Measurements from ENCODE around the gene SMARCA4. TPM values are rescaled to one million over a fixed set of nuclear protein-coding genes. Genes with fewer than 3 reads are reported as not detected.

The SMARCA4 gene
- total RNA-seq, 1 experiment from 2014 or later: 127 TPM

- no peak for TF ChIP-seq CTCF (IDR thresholded peaks at IDR 0.05; ENCODE audit: unreplicated experiment)
- no peak for DNase-seq (ENCODE audit: unreplicated experiment)
- no TSS peak for BruUV-seq (replicated peaks)
- Mint-ChIP-seq H3K4me3 (ENCODE audit: unreplicated experiment) (no peak overlapping the region), H3K9me3 (ENCODE audit: unreplicated experiment) (no peaks in the 10 kb centered on the region), H3K27ac (ENCODE audit: low read depth, unreplicated experiment) (no peak overlapping the region), H3K27me3 (ENCODE audit: insufficient read depth, unreplicated experiment) (no peaks in the 10 kb centered on the region), H3K36me3 (ENCODE audit: insufficient read depth, unreplicated experiment) (peaks cover 6% of the 10 kb centered on the region), H3K4me1 (ENCODE audit: insufficient read depth, unreplicated experiment) (peaks cover 10% of the 10 kb centered on the region)
- ChIA-PET CTCF (interaction anchor here (1.2 kb wide), 1 partner anchor 11 kb away, joined by 4 read pairs; no protein-coding TSS in a partner anchor), POLR2A (interaction anchor here (0.7 kb wide), 1 partner anchor 46 kb away, joined by 4 read pairs; no protein-coding TSS in a partner anchor)
- intact Hi-C loops (cut with micrococcal nuclease): no loop called here
Measured at GRCh38 chr19:10975374-10976130, 14.7 kb downstream of the SMARCA4 start.

GRCh38 chr19:10976131-10976892, 15.5 kb downstream of the SMARCA4 start:
- H3K36me3 Mint-ChIP-seq (ENCODE audit: insufficient read depth, unreplicated experiment): peaks cover 6% of the 10 kb centered on the region
- intact Hi-C loops (cut with micrococcal nuclease): no loop called here
- POLR2A ChIA-PET: interaction anchor here (0.6 kb wide), 3 partner anchors 18 to 338 kb away, joined by 3 to 4 read pairs (median 3); no protein-coding TSS in a partner anchor
- no peaks in the 10 kb centered on the region for H3K27me3 Mint-ChIP-seq (ENCODE audit: insufficient read depth, unreplicated experiment)
- H3K4me3 Mint-ChIP-seq (ENCODE audit: unreplicated experiment): no peak overlapping the region
- BruUV-seq (replicated peaks): no TSS peak
- TF ChIP-seq CTCF (IDR thresholded peaks at IDR 0.05; ENCODE audit: unreplicated experiment): no peak
- H3K27ac Mint-ChIP-seq (ENCODE audit: low read depth, unreplicated experiment): no peak overlapping the region
- H3K4me1 Mint-ChIP-seq (ENCODE audit: insufficient read depth, unreplicated experiment): peaks cover 10% of the 10 kb centered on the region
- H3K9me3 Mint-ChIP-seq (ENCODE audit: unreplicated experiment): no peaks in the 10 kb centered on the region
- no peak for DNase-seq (ENCODE audit: unreplicated experiment)
- CTCF ChIA-PET: interaction anchor here (0.6 to 1.9 kb wide), 5 partner anchors 12 to 112 kb away, joined by 3 to 6 read pairs (median 3); no protein-coding TSS in a partner anchor

GRCh38 chr19:10977742-10978092, 16.9 kb downstream of the SMARCA4 start:
- Mint-ChIP-seq H3K36me3 (ENCODE audit: insufficient read depth, unreplicated experiment) (peaks cover 13% of the 10 kb centered on the region), H3K4me3 (ENCODE audit: unreplicated experiment) (no peak overlapping the region), H3K27me3 (ENCODE audit: insufficient read depth, unreplicated experiment) (no peaks in the 10 kb centered on the region), H3K4me1 (ENCODE audit: insufficient read depth, unreplicated experiment) (peaks cover 10% of the 10 kb centered on the region), H3K27ac (ENCODE audit: low read depth, unreplicated experiment) (no peak overlapping the region), H3K9me3 (ENCODE audit: unreplicated experiment) (no peaks in the 10 kb centered on the region)
- intact Hi-C loops (cut with micrococcal nuclease): no loop called here
- TF ChIP-seq CTCF (IDR thresholded peaks at IDR 0.05; ENCODE audit: unreplicated experiment): no peak
- ChIA-PET POLR2A (interaction anchor here (1.1 kb wide), 1 partner anchor 11 kb away, joined by 3 read pairs; no protein-coding TSS in a partner anchor), CTCF (interaction anchor here (0.8 to 1.9 kb wide), 3 partner anchors 28 to 58 kb away, joined by 3 to 6 read pairs (median 4); no protein-coding TSS in a partner anchor)
- no TSS peak for BruUV-seq (replicated peaks)
- no peak for DNase-seq (ENCODE audit: unreplicated experiment)

GRCh38 chr19:10979951-10980381, 19.1 kb downstream of the SMARCA4 start:
- ChIA-PET CTCF (interaction anchor here (0.7 kb wide), 1 partner anchor 1533 kb away, joined by 6 read pairs; no protein-coding TSS in a partner anchor), POLR2A (no interaction called here)
- no peak for TF ChIP-seq CTCF (IDR thresholded peaks at IDR 0.05; ENCODE audit: unreplicated experiment)
- DNase-seq (ENCODE audit: unreplicated experiment): no peak
- H3K4me3 Mint-ChIP-seq (ENCODE audit: unreplicated experiment): no peak overlapping the region
- peaks cover 23% of the 10 kb centered on the region for H3K36me3 Mint-ChIP-seq (ENCODE audit: insufficient read depth, unreplicated experiment)
- intact Hi-C loops (cut with micrococcal nuclease): no loop called here
- no peak overlapping the region for H3K27ac Mint-ChIP-seq (ENCODE audit: low read depth, unreplicated experiment)
- H3K4me1 Mint-ChIP-seq (ENCODE audit: insufficient read depth, unreplicated experiment): peaks cover 10% of the 10 kb centered on the region
- H3K27me3 Mint-ChIP-seq (ENCODE audit: insufficient read depth, unreplicated experiment): no peaks in the 10 kb centered on the region
- H3K9me3 Mint-ChIP-seq (ENCODE audit: unreplicated experiment): no peaks in the 10 kb centered on the region
- BruUV-seq (replicated peaks): no TSS peak

All from MCF 10A (cell line).